NCI-H82 treated with DMSO at 0.1 percent for 48 hours (cell line): ENCODE results near the gene ZNF565.
"Not testable (repeated sequence)": the region's sequence is repeated elsewhere in the genome, so short reads cannot be mapped to it uniquely, and the experiment has no call there.

Source experiments
- DNase-seq: peaks from one replicate; lab custom pipeline; 2025; ENCODE audit not compliant: unreplicated experiment; lab: John Stamatoyannopoulos, UW

ZNF565 gene

DNA sequence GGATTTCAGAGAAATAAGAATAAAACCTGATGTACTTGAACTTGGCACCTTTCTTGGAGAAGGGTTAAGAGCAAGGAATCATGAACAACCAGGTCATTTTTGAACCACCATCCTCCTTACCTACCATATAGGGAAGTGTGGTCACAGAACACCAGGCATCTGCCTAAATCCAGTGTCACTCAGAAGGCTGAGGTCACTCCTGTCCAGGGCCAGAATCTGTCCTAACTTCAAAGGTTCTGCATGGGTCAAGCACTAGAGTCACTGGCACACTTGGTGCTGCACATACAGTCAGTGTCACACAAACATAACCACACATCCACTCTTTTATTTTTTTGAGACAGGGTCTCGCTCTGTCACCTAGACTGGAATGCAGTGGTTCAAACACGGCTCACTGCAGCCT, 1.6 kb downstream of the ZNF565 start:
- DNase-seq, result no peak

GRCh38 chr19:36210497-36210896, 4.0 kb downstream of the ZNF565 start:
- DNase-seq, result no peak

- DNase-seq, result no peak
Observed at GRCh38 chr19:36209372-36209771, 5.1 kb downstream of the ZNF565 start.

DNA sequence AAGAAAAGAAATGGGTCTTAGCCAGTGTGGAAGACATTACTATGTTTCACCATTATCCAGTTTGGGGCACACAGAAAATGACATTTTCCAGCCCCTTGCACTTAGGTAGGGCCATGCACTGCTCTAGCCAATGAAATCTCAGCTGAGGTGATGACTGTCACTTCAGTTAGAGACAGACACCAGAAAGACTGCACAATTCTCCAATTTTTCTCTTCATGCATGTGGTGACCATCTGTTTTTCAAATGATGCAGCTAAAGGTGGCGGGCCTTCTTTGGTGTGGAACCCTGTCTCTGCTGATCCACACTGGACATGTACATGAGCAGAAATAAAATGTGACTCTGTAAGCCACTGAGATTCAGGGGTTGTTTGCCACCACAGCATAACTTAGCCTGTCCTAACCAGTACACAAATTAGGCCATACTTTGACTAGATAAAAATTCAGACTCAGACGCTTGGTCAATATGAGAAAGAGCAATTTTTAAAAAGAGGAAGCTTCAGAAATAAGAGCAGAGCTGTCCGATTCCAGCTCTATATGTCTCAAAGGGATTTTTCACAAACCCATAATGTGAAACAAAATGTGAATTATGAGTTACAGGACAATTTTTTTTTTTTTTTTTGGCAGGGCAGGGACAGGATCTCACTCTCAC, 6.7 kb downstream of the ZNF565 start:
- DNase-seq, result no peak

DNA sequence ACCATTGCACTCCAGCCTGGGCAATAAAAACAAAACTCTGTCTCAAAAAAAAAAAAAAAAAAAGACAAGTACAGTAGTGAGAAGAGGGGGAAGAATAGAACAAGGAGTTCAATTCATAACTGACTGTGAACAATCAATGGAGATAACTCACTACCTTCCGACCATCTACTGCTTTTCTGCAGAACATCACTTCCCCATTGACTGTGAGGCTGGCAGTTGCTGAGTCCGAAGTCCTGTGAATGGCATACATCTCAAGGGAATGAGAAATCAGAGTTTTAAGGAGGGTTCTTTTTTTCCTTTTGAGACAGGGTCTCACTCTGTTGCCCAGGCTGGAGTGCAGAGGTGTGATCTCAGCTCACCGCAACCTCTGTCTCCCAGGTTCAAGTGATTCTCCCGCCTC, 11.2 kb downstream of the ZNF565 start:
- no peak for DNase-seq

DNA sequence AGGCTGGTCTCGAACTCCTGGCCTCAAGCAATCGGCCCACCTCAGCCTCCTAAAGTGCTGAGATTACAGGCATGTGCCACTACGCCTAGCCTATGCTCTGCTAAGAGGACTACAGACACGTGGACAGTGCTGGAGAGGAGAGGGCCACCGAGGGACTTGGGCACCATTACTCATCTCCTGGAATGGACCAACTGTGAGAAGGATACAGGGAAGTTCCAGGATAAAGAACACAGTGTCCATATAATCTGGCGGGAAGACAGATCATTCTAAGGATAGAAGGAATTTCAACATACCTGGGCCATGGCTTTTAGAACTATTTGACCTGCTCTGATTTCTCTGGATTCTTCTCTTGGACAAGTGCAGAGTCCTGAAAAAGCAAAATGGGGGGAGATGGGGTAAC, 12.8 kb downstream of the ZNF565 start:
- DNase-seq, result no peak

GRCh38 chr19:36198119-36198518, 16.3 kb downstream of the ZNF565 start:
- DNase-seq, result no peak

DNA sequence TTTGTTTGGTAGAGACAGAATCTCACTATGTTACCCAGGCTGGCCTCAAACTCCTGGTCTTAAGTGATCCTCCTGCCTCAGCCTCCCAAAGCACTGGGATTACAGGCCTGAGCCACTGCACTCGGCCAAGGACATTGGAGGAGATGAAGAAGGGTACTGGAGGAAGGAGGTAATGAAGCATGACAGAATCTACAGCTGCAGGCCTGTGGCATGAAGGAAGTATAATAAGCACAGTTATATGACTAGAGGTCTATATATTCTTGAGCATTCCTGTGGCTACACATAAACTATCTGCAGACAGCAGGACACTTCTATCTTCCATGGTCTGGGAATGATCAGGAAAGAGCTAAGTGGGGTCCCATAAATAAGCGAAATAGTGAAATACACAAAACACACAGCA, 18.2 kb downstream of the ZNF565 start:
- no peak for DNase-seq

DNA sequence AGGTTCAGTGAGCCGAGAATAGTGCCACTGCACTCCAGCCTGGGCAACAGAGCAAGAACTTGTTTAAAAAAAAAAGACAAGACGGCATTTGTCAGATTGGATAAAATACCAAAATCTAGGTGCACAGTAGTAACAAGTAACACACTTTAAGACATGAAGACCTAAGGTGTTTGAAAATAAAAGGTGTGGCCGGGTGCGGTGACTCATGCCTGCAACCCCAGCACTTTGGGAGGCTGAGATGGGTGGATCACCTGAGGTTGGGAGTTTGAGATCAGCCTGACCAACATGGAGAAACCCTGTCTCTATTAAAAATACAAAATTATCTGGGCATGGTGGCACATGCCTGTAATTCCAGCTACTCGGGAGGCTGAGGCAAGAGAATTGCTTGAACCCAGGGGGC, 27.7 kb downstream of the ZNF565 start:
- not testable (repeated sequence) for DNase-seq

- DNase-seq, result no peak
Observed at GRCh38 chr19:36183245-36183628, 31.2 kb downstream of the ZNF565 start.

GRCh38 chr19:36182612-36183244, 31.7 kb downstream of the ZNF565 start:
- no peak for DNase-seq

DNA sequence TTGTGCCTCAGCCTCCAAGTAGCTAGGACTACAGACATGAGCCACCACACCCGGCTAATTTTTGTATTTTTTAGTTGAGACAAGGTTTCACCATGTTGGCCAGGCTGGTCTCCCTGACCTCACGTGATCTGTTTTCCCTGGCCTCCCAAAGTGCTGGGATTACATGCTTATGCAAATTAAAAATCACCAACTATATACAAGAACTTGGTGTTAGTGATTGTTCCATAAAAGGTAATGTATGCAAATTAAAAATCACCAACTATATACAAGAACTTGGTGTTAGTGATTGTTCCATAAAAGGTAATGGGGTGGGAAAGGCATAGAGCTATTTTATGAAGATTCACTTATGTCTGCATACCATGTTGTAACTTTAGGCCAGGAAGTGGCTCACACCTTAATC, 35.4 kb downstream of the ZNF565 start:
- not testable (repeated sequence) for DNase-seq

DNA sequence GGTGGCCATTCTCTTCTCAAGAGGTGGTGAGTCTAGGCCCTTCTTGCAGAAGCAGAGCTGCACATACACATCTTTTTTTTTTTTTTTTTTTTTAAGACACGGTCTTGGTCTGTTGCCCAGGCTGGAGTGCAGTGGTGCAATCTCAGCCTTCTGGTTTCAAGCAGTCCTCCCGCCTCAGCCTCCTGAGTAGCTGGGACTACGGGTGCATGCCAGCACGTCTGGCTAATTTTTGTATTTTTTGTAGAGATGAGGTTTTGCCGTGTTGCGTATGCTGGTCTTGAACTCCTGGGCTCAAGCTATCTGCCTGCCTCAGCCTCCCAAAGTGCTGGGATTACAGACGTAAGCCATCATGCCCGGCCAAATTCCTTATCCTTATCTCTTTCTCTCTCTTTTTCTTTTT, 40.6 kb downstream of the ZNF565 start:
- not testable (repeated sequence) for DNase-seq

- no peak for DNase-seq
Observed at GRCh38 chr19:36172852-36173251, 41.6 kb downstream of the ZNF565 start.

GRCh38 chr19:36169084-36169760, 45.2 kb downstream of the ZNF565 start:
- DNase-seq, result peak; percentile 87

- DNase-seq, result no peak
Observed at GRCh38 chr19:36163813-36164212, 50.7 kb downstream of the ZNF565 start.

GRCh38 chr19:36160821-36161596, 53.5 kb downstream of the ZNF565 start:
- DNase-seq, result no peak

DNA sequence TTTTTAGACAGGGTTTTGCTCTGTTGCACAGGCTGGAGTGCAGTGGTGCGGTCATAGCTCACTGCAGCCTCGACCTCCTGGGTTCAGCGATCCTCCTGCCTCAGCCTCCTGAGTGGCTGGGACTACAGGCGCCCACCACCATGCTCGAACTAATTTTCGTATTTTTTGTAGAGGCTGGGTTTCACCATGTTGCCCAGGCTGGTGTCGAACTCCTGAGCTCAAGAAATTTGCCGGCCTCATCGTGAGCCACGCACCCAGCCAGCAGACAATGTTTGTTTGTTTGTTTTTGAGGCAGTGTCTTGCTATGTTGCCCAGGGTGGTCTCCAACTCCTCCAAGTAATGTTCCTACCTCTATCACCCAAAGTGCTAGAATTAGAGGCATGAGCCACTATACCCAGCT, 61.3 kb downstream of the ZNF565 start:
- no peak for DNase-seq

DNA sequence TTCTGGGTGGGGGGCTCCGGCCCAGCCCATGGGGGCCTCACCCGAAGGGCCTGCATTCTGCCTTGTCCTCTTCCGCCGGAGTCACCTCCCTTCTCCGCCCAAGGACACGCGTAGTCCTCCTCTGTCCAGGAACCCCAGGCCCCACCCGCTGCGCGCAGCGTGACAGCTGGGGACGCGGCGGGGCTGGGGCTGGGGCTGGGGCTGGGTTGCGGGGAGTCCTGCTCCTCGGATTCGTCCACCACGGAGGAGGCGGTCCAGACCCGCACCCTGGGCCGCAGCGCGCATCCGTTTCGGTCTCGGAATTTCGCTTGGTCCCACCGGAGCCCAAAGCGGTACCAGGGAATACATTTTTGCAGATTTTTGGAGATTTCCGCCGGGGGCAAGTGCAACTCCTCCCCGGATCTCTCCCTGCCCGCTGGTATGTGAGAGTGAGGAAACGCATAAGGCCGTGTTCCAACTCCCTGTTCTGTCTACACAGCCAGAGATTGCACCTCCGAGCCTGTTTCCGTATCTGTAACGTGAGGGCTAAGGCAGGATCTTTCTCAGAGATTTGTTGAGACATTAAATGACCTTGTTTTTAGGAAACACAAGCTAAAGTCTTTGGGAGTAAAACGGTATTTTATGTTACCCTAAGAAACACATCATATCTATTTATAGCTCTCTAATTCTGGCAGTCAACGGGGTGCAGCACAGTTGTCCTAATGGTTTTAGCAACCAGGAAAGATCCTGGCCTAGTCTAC, 61.9 kb downstream of the ZNF565 start, which contains the start of gene COX7A1:
COX7A1 (minus strand) TSS at position 96 of the 740 bp plus-strand sequence; CDS start at position 56, 40 bp downstream.
- DNase-seq, result no peak

DNA sequence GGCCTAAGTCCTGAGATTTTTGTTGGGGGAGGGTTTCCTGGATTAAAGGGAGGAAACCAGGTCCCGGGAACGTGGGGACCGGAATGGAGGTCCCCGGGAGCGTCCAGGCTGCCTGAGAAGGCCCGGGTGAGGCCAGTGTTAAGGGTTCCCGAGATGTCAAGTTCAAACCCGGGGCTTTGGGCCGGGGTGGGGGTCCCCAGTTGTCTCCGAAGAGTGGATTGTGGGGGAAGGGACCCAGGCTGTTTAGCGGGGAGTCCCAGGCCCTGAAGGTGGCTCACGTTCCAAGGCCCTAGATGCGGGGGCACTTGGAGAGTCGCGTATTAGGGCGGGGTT, 62.5 kb downstream of the ZNF565 start:
- DNase-seq, result no peak
